Measurements from ENCODE around the gene ITPR2. TPM values are rescaled to one million over a fixed set of nuclear protein-coding genes. Genes with fewer than 3 reads are reported as not detected.

Gene ITPR2
- polyA plus RNA-seq, 1 of the 3 experiments (the other 2 are of a cell fraction): 2.3 TPM

- no peak overlapping the region for H3K27ac ChIP-seq (ENCODE audit: low read depth in 2 of 2, low read length in 1 of 2)
- H3K79me2 ChIP-seq (ENCODE audit: insufficient read depth): no peaks in the 10 kb centered on the region
- H3K9ac ChIP-seq: no peak overlapping the region
- no peak overlapping the region for H3K4me2 ChIP-seq
- no peaks in the 10 kb centered on the region for H4K20me1 ChIP-seq (ENCODE audit: insufficient read depth)
- CTCF ChIA-PET: interaction anchor here (1.0 to 8.6 kb wide), 3 partner anchors 15 to 165 kb away, joined by 3 to 70 read pairs (median 3); no protein-coding TSS in a partner anchor
- POLR2A ChIA-PET: no interaction called here
- H3K9me2 ChIP-seq: no peaks in the 10 kb centered on the region
- H3K36me3 ChIP-seq (replicated peaks in 1 of 2; ENCODE audit: control insufficient read depth in 1 of 2, insufficient read depth in 2 of 2, low read length in 1 of 2): no peaks in the 10 kb centered on the region
- 80% methylated on average over 6 of the region's 6 CpGs for WGBS (ENCODE audit: low lambda C conversion rate)
- no peaks in the 10 kb centered on the region for H3K9me3 ChIP-seq
- DNase-seq: no peak
- no peaks in the 10 kb centered on the region for H3K27me3 ChIP-seq (ENCODE audit: insufficient read depth)
- no peak overlapping the region for H2AFZ ChIP-seq (ENCODE audit: low read depth)
- H3K4me3 ChIP-seq (ENCODE audit: low read depth in 2 of 2, low read length in 1 of 2): no peak overlapping the region
- TF ChIP-seq USF1 (IDR thresholded peaks at IDR 0.05; ENCODE audit: borderline replicate concordance, low read depth) (no peak), MAX (IDR thresholded peaks at IDR 0.05; ENCODE audit: low read depth) (no peak), RAD21 (IDR thresholded peaks at IDR 0.05; ENCODE audit: low read length) (no peak), SIN3A (IDR thresholded peaks at IDR 0.05; ENCODE audit: borderline replicate concordance, low read depth, low read length) (no peak), RFX5 (IDR thresholded peaks at IDR 0.05; ENCODE audit: low read length) (no peak), YY1 (IDR thresholded peaks at IDR 0.05; ENCODE audit: low read depth) (no peak), RCOR1 (IDR thresholded peaks at IDR 0.05; ENCODE audit: low read length) (no peak), FOSL2 (IDR thresholded peaks at IDR 0.05; ENCODE audit: borderline replicate concordance, low read depth) (no peak), TAF1 (IDR thresholded peaks at IDR 0.05; ENCODE audit: borderline replicate concordance, low read depth, low read length) (no peak), MXI1 (IDR thresholded peaks at IDR 0.05; ENCODE audit: low read depth, low read length) (no peak), REST (IDR thresholded peaks at IDR 0.05; ENCODE audit: low read depth, low read length) (no peak), FOXM1 (IDR thresholded peaks at IDR 0.05; ENCODE audit: low read depth) (no peak), GATA2 (CRISPR knock-in tag; IDR thresholded peaks at IDR 0.05) (no peak), GABPA (IDR thresholded peaks at IDR 0.05; ENCODE audit: low read depth) (no peak), JUND (IDR thresholded peaks at IDR 0.05) (no peak), IRF3 (IDR thresholded peaks at IDR 0.05; ENCODE audit: low read depth, low read length) (no peak), NRF1 (IDR thresholded peaks at IDR 0.05; ENCODE audit: low read depth, low read length) (no peak)
- peaks cover 0 to 7% of the 10 kb centered on the region in 2 experiments; a peak in 2 of 4 replicates for H3K4me1 ChIP-seq (ENCODE audit: control insufficient read depth in 1 of 2, insufficient read depth in 2 of 2, low read depth in 1 of 2, low read length in 1 of 2)
- H3F3A ChIP-seq (replicated peaks; ENCODE audit: insufficient read depth): no peaks in the 10 kb centered on the region
These were observed 15.3 kb upstream of the ITPR2 start for GRCh38 chr12:26848156-26848825.
